HL-60/S4 (cell line): ENCODE data around the gene FOXL2NB.

Experiments used
- in situ Hi-C: fragments of 300-500 bp; cut with MboI; formaldehyde crosslinking; loops from 2 replicates; pipeline ENCODE4 v1.14.3; 2022; ENCODE audit warnings: low sequenced_read_pairs

The FOXL2NB gene

DNA sequence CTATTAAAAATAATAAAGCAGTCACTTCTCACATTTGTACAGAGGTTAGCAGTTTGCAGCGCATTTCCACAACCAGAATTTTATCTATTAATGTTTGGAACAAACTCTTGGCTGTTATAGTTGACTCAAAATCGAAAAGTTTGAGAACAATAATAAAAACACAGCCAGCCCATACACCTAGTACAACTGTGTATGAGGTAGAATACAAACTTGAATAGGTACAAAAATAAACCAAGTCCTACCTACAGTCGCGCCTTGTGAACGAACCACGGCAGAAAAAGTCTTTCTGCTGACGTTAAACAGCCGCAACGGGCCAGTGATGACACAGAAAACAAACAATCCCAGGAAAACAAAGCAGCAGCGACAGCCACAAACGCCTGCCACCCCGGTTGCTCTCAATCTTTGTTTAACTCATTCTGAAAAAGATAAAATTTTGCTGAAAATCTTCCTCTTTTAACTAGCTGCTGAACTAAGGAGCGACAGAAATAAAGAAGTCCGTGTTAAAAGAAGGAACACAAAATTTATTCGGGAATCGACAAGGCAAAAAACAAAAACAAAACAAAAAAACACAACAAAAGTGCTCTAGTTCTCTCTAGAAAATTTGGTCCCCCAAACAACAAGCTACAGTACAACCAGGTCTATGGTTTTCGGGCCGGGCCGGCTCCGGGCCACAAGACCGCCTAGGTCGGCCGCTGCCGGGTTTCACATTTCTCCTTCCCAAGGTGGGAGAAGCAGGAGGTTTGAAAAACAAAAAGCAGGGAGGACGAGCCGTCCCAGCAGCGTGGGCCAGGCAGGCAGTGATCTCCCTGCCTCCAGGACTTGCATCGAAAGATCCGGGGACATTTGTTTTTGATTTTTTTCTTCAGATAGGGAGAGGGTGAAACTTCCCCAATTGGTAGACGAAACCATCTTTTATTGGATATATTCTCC lies 3.0 kb upstream of the FOXL2NB start:
- in situ Hi-C loops, result loop anchor here (25.0 kb wide), 1 partner anchor 857 kb away; no protein-coding TSS in a partner anchor

DNA sequence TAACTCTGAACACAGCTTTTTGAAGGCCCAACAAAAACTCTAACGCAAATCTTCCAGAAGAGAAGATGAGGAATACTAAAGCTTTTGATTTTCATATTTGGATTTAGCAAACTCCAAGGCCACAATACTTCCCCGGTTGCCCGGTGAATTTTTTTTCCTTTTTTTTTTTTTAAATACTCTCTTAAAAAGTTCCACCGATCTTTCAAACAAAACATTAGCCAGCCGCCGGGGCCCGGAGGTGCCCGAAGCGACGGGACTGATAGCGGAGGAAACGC lies 2.4 kb upstream of the FOXL2NB start:
- in situ Hi-C loops, result loop anchor here (25.0 kb wide), 1 partner anchor 857 kb away; no protein-coding TSS in a partner anchor

DNA sequence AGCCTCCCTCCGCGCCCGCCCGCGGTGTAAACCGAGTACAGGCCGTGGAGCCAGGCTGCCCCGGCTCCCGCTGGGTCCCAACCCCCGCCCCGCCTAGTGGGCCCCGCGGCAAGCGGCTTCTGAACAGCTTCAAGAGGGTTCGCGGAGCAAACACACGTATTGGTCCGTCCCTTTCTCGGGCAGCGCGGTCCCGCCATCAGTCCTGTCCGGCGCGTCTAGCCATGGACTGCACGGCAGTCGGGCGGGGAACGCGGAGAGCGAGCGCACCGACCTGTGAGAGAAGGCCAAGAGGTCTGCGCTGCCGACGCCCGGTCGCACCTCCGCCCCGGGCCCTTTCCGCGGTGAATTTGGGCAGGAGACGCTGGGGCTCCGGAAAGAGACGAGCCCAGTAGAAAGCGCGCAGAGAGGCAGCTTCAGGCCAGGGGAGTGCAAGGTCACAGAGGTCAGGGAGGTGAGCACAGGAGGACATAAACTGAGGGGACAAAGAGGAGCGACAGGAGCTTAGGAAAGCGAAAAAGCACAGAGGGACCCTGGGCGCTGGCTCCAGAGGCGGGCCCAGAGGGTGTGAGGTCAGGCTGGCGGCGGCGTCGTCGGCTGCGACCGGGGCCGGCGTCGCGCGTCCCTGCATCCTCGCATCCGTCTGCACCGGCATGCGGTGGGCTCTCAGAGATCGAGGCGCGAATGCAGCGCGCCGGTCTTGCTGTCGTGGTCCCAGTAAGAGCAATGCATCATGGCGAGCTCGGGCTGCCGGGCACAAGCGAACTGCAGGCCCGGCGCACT lies 1.9 kb upstream of the FOXL2NB start:
- in situ Hi-C loops, result loop anchor here (25.0 kb wide), 1 partner anchor 858 kb away; no protein-coding TSS in a partner anchor

DNA sequence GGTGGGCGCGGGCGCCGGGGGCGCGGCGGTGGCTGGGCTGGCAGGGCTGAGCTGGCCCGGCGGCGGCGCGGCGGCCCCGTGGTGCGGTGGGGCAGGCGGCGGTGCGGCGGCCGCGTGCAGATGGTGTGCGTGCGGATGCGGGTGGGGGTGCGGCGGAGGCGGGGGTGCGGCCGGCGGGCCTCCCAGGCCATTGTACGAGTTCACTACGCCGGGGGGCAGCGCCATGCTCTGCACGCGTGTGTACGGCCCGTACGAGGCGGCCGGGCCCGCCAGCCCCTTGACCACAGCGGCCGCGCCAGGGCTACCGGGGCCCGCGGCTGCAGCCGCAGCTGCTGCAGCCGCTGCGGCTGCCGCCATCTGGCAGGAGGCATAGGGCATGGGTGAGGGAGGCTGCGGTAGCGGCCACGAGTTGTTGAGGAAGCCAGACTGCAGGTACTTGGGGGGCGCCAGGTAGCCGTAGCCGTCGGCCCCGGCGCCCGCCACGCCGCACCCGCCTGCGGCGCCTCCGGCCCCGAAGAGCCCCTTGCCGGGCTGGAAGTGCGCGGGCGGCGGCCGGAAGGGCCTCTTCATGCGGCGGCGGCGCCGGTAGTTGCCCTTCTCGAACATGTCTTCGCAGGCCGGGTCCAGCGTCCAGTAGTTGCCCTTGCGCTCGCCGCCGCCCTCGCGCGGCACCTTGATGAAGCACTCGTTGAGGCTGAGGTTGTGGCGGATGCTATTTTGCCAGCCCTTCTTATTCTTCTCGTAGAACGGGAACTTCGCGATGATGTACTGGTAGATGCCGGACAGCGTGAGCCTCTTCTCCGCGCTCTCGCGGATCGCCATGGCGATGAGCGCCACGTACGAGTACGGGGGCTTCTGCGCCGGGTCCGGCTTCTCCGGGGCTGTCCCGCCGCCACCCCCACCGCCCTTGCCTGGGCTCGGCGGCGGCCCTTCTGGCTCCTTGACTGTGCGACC lies 1.0 kb upstream of the FOXL2NB start:
- in situ Hi-C loops, result loop anchor here (25.0 kb wide), 1 partner anchor 859 kb away; no protein-coding TSS in a partner anchor

DNA sequence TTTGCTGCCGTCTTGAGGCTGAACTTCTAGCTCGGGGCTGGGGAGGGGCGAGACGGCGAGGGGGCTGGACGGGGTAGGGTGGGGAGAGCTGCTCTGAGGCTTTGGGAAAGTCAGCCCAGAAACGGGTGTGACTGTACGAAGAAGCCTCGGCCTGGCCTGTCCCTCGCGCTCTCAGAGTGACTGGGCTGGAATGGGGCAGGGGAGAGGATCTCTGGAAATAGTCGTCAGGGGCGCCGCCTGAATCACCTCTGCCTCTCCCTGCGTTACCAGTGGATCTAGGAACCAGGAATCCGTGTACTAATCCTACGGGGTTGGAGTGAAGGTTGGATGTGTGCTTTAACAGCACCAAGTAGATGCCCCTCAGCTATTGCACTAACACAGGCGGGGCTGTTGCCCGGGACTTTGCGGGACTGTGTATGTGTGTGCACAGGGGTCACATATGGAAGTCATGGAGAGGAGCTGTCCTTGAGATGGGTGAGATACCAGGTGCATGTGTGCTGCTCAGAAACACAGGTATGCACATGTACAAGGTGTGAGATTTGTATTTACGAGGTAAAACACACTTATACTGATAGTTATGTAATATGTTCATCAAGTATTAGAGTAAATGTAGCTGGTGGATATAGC lies 591 bp downstream of the FOXL2NB start:
- in situ Hi-C loops, result loop anchor here (25.0 kb wide), 1 partner anchor 860 kb away; no protein-coding TSS in a partner anchor

DNA sequence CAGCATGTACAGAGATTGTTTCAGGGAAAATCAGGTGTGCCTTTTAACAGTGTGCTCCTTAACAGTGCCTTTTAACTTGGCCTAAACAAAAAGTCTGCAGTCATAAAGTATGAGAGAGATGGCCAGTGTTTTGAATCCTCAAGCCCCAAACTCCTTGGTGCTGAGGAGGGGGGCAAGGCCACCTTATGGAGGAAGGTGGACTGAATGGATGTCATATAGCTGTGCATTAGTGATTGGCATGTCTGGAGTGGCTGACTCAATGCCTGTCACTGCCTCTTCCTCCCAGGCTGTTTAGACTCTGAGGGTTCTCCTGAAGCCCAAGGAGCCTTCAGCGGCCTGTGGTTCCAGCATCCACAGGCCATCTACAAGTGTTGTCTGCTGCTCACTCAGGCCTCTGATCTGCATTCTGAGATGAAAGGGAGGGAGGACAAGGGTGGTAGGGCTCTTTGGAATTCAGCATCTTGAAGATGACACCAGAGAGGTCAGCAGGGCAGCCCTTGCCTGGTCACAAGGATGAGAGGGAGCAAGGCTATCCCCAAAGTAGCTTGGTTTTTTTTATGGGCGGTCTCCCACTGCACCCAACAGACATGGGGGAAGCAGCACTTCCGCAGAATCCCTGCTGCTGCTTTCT lies 1.5 kb downstream of the FOXL2NB start:
- in situ Hi-C loops, result loop anchor here (25.0 kb wide), 1 partner anchor 861 kb away; no protein-coding TSS in a partner anchor

DNA sequence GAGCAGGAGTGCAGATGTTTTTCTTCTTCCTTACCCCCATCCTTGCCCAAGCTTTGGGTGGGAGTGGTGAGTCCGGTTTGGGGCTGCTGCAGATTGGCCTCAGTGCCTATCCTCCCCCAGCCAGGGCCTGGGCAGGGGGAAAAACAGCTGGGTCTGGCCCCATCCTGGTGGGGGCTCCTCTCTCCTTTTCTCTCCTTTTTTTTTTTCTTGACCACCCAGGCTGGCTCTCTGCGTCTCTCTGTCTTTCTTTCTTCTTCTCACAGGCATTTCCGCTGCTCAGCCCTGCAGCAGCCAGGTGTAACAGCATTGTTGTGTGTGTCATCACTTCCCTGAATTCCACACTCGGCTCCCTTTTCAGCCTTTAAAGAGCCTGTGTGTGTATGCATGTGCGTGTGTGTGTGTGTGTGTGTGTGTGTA lies 2.0 kb downstream of the FOXL2NB start:
- in situ Hi-C loops, result loop anchor here (25.0 kb wide), 1 partner anchor 862 kb away; no protein-coding TSS in a partner anchor

DNA sequence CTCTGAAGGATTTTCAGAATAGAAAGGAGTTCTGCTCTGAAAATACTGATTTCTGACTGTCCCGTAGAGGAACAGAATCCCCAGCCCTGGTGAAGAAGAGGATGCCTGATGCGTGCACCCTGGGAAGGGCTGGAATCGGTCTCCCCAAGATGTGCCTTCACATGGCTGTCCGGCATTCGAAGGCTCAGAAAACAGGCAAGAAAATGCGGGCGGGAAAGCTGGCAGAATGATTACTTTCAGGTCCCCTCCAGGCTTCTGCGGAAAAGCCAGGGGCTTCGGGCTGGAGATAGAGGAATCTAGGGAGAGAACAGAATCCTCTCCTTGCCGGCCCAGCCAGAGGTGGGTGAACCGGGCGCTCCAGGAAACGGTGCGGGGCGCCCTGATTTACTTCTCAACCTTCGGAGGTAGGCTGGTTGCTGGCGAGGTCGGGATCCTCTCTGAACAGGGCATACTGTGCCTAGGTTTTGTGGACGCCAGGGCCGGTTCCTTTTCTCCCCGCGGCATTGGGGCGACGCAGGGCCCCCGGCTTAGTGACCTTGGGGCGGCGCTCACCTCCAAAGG lies 2.5 kb downstream of the FOXL2NB start:
- in situ Hi-C loops, result loop anchor here (25.0 kb wide), 1 partner anchor 862 kb away; no protein-coding TSS in a partner anchor

DNA sequence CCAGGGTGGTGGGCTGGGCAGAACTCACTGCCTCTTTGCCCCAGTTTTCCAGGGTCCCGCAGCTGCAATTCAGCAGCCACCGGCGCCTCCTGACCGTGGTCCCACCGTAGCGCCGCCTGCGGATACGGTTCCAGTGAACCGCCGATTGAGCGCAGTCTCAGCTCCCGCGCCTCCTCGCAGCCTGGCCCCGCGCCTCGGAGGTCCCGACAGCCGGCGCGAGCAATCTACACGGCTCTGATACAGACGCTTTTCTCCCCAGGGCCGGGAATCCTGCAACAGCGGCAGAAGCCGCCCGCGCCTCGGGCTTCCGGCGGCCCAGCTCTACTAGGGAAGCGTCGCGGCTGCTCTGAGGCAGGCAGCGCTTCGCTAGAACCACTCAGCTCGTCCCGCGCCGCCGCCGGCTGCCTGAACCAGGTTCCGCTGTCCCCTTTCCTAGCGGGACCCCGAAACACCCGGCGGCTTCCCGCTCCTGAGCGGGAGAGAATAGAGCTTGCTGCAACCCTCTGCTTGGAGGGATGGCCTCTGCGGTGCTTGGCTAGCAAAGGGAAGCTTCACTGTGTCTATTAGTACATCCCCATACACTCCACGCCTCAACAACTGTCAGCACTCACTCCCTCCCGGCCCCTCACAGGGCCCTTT lies 3.1 kb downstream of the FOXL2NB start:
- in situ Hi-C loops, result no loop called here

DNA sequence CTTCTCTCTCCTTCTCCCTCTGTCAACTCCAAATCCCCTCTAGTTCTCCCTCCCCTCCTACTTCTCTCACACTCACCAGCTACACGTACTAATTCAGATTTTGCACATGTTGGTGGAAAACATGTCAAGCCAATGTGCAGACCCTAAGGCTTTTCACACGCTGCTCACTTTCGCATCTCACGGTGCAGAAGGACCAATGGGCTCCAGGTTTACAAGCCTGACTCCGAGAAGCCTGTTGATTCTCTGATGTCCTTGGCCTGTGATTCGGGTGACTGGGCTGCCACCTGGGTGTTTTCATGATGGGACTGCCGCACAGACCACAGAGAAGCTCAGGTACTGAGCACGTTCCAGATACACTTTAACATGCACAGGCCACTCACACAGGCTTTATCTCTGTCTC lies 3.7 kb downstream of the FOXL2NB start:
- in situ Hi-C loops, result no loop called here

DNA sequence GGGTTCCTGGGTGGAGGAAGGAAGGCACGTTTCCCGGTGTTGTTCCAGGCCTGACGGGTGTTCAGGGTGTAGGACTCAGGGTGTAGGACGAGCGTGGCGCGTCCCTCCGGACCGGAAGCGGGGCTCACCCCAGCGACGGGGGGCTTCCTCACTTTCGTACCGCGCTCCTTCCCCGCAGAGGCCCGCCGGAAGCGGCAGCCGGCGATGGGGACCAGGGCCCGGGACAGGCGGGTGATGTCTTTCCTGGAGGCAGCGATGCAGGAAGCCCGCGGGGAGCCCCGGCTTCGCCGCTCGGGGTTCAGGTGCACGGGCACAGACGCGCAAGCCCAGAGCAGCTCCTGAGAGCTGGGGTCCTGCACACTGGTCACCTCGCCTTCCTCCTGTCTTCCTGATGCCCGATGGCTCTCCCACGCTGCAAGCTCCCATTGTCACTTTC lies 13.4 kb downstream of the FOXL2NB start:
- in situ Hi-C loops, result no loop called here

DNA sequence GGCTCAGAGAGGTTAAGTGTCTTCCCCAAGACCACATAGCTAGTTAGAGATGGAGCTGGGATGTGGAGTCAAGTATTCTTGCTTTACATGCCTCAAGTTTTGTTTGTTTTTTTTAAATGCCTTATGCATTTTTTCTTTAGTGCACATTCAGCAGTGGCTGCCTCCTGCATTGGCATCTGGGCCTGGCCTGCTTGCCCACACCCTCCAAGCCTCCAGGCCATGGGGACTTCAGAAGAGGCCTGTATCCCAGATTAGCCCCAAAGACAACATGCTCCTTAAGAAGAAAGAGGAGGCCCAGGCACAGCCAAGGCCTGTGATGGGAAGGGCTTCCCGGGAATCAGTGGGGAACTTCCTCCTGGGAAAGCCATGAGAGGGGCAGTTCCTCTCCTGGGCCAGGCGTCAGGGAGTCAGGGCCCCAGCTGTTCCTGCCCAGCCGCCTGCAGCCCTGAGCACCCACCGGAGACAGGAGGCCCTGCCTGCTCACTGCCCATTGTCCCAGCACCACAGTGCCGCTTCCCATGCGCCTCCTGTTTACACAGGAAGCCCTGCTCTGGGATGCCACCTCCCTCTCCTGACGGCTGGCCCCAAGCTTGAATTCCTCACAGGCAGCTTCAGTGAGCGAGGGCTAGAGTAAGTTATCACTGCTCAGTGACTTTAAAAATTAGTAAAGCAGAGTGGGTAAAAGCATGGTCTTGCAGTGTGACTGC lies 16.0 kb downstream of the FOXL2NB start:
- in situ Hi-C loops, result no loop called here

DNA sequence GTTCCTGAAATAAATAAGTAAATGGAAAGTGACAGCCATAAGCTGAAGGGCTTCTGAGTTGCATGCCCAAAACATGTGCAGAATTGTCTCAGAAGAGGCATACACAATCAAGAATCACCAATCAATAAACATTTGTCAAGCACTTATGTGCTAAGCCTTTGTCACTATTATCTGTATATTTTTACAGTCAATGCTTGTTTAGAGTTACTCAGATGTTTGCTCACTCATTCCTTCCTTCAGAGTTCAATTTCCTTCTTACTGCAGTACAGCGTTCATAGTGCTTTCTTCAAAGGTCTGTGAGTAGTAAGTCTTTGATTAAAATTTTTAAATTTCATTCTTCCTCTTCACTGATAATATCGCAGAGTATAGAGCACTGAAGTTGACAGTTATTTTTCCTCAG lies 17.2 kb downstream of the FOXL2NB start:
- in situ Hi-C loops, result no loop called here

DNA sequence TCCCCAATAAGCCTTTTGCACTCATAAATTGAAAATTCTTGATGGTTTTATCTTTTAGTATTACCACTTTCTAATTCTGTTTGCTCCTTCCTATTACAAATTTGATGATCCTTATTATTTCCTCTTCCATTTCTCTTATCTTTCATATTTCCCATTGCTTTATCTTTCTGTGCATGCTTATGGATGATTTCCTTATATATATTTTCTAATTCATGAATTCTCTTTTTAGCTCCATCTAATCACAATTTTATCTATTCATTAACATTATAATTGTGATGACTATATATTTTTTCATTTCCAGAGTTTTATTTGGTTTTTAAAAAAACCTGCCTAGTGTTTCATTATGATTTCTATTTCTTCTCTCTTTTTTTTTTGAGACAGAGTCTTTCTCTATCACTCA lies 17.9 kb downstream of the FOXL2NB start:
- in situ Hi-C loops, result no loop called here

DNA sequence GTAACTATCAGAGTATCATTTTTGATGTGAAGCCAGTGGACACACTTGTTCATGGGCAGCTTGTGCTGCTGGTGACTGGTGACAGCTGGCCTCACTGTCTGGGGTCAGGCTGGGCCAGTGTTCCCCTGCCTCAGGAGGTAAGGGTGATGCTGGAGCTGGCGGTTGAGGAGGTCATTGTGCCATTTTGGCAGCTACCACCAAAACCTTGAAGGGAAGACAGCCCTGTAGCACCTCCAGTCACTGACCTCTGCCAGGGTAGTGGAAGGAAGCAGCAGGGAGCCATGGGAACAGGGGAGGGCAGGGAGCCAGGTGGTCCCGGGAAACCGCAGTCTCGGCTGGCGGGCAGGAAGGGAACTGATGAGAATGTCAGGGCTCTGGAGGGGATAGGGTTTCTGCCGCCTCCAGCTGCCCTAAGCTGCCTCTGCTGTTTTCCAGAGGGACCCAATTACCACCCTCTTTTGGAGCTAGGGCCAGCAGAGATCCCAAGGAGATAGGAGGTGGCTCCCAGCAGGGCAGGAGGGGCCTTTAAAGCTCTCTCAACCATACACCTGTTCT lies 24.8 kb downstream of the FOXL2NB start:
- in situ Hi-C loops, result no loop called here

DNA sequence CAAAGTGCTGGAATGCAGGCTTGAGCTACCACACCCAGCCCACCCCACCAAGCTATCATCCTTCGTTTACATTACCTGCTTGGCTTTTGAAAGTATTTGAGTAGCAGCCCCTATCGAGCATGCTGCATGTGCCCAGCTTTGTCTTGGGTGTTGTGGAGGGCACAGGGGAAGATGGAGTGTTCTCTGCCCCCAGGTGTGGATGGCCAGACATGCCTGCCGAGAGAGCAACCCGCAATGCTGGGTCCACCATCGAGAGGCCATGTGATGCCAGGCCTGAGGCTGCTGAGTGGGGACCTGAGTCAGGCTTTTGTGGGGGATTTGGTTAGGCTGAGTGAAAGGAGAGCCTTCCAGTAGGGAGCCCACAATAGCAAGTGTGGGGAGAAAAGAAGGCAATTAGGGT lies 25.9 kb downstream of the FOXL2NB start:
- in situ Hi-C loops, result no loop called here

DNA sequence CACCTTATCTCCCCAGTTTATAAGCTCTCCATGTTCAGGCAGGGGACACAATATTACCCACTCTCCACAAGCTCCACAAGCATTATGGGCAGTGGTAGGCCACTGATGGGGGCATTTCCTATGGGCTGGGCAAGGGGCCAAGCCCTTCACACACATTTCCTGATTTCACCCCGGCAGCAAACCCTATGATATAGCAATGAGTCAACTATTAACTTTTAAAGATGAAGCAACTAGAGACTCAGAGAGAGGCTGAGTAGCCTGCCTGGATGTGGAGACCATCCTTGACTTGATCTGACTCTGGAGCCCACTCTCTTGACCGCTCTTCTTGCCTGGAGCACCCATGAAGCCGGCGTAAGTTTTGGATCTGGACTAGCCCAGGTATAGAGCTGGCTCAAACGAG lies 27.4 kb downstream of the FOXL2NB start:
- in situ Hi-C loops, result no loop called here

DNA sequence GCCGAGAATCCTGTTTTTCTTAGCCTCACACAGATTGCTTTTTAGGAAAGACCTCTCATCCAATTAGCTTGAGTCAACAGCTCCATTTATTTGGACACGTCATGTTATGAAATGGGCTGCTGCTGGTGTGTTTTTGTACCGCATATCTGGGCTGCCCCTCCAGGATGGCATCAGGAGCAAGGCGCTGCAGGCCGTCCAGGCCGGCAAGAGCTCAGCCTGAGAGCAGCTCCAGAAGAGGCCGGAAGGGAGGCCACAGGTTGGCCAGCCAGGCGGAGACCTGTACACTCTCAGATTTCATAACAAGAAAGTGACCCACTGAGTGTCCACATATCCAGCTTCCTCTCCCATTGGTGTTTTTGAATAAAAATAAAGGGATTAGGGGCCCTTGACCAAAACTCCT lies 28.3 kb downstream of the FOXL2NB start:
- in situ Hi-C loops, result no loop called here
